ENCODE measurements around the gene PKIB. TPM values are rescaled to one million over a fixed set of nuclear protein-coding genes. Genes with fewer than 3 reads are reported as not detected.

The PKIB gene
- total RNA-seq, 2 donors from 2014 or later, result 46.0 to 56.1 TPM

GRCh38 chr6:122622479-122622878 lies 12.3 kb downstream of the PKIB start:
- no peak overlapping the region for H3K27ac ChIP-seq (ENCODE audit: low read depth, low read length)
- peaks cover 4% of the 10 kb centered on the region for H3K36me3 Mint-ChIP-seq (ENCODE audit: low read depth)
- 91 to 94% methylated on average over 3 to 4 of the region's 4 CpGs for WGBS, 2 experiments (ENCODE audit: insufficient coverage in 1 of 2, insufficient read length in 1 of 2)
- no peaks in the 10 kb centered on the region for H3K27me3 Mint-ChIP-seq (ENCODE audit: insufficient read depth)
- H3K27ac Mint-ChIP-seq, result no peak overlapping the region
- H3K9me3 ChIP-seq (ENCODE audit: control insufficient read depth, low read length), result no peaks in the 10 kb centered on the region
- H3K36me3 ChIP-seq (ENCODE audit: control insufficient read depth, insufficient read depth, low read length), result no peaks in the 10 kb centered on the region
- H3K4me1 Mint-ChIP-seq, result peaks cover 56% of the 10 kb centered on the region
- H3K27me3 ChIP-seq (ENCODE audit: control insufficient read depth, insufficient read depth, low read length, poor library complexity, severe bottlenecking), result no peaks in the 10 kb centered on the region
- no peak for TF ChIP-seq CTCF (conservative IDR thresholded peaks at IDR 0.05)
- H3K4me3 Mint-ChIP-seq, result no peak overlapping the region
- H3K4me1 ChIP-seq (ENCODE audit: control insufficient read depth, insufficient read depth, low read length), result peaks cover 20% of the 10 kb centered on the region
- no peak overlapping the region for H3K4me3 ChIP-seq (ENCODE audit: low read length)
- no peak for DNase-seq
- H3K9ac ChIP-seq (ENCODE audit: extremely low read depth, low read length, poor library complexity, severe bottlenecking), result no peak overlapping the region
- H3K9me3 Mint-ChIP-seq, result no peaks in the 10 kb centered on the region

DNA sequence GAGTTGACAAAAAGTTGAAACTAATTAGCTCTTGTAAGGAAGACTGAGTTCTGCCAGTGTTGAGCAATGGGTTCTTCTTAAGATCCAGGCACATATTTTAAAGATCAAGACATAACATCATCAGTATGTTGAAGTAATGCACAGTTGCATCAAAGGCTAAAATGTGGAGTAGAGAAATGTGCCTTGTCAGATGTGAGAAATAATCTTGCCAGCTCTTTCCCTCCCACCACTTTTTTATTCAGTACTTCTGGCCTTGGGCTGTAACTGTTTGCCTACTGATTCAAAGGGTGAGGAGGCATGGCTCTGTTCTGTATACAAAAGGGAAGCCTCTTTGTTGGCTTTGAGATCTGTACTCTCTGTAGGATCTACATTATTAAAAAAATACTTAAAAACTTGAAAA lies 13.1 kb downstream of the PKIB start:
- H3K36me3 ChIP-seq (ENCODE audit: control insufficient read depth, insufficient read depth, low read length), result no peaks in the 10 kb centered on the region
- H3K27me3 ChIP-seq (ENCODE audit: control insufficient read depth, insufficient read depth, low read length, poor library complexity, severe bottlenecking), result no peaks in the 10 kb centered on the region
- H3K9me3 ChIP-seq (ENCODE audit: control insufficient read depth, low read length), result no peaks in the 10 kb centered on the region
- peaks cover 56% of the 10 kb centered on the region for H3K4me1 Mint-ChIP-seq
- no peak overlapping the region for H3K27ac ChIP-seq (ENCODE audit: low read depth, low read length)
- no peak overlapping the region for H3K4me3 Mint-ChIP-seq
- H3K9ac ChIP-seq (ENCODE audit: extremely low read depth, low read length, poor library complexity, severe bottlenecking), result no peak overlapping the region
- H3K27me3 Mint-ChIP-seq (ENCODE audit: insufficient read depth), result no peaks in the 10 kb centered on the region
- H3K36me3 Mint-ChIP-seq (ENCODE audit: low read depth), result peaks cover 4% of the 10 kb centered on the region
- peaks cover 20% of the 10 kb centered on the region for H3K4me1 ChIP-seq (ENCODE audit: control insufficient read depth, insufficient read depth, low read length)
- H3K9me3 Mint-ChIP-seq, result no peaks in the 10 kb centered on the region
- H3K27ac Mint-ChIP-seq, result no peak overlapping the region
- no peak for DNase-seq
- no peak for TF ChIP-seq CTCF (conservative IDR thresholded peaks at IDR 0.05)
- no peak overlapping the region for H3K4me3 ChIP-seq (ENCODE audit: low read length)

DNA sequence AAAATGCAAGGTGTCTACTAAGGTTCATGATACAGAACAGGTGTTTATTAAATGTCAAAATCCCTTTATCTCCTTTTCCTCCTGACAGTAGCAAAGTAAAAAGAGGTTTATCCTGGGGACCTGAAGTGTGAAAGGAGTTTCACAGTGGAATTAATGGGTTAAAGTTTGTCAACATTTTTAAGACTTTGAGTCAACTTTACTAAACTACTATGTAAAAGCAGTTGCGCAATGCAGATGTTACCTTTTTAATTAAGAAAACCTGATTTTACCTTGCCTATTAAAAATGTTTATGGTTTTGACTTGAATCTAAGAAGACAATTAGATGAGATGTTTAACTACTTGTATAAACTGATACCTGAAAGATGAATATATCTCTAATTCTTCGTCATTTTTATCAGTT lies 14.6 kb downstream of the PKIB start:
- Histone ChIP-seq H3K27me3 (ENCODE audit: control insufficient read depth, insufficient read depth, low read length, poor library complexity, severe bottlenecking) (no peaks in the 10 kb centered on the region), H3K4me1 (ENCODE audit: control insufficient read depth, insufficient read depth, low read length) (peaks cover 23% of the 10 kb centered on the region), H3K36me3 (ENCODE audit: control insufficient read depth, insufficient read depth, low read length) (no peaks in the 10 kb centered on the region), H3K9ac (ENCODE audit: extremely low read depth, low read length, poor library complexity, severe bottlenecking) (no peak overlapping the region), H3K27ac (ENCODE audit: low read depth, low read length) (no peak overlapping the region), H3K9me3 (ENCODE audit: control insufficient read depth, low read length) (no peaks in the 10 kb centered on the region), H3K4me3 (ENCODE audit: low read length) (no peak overlapping the region)
- DNase-seq, result no peak
- no peak for TF ChIP-seq CTCF (conservative IDR thresholded peaks at IDR 0.05)
- peaks cover 4% of the 10 kb centered on the region for H3K36me3 Mint-ChIP-seq (ENCODE audit: low read depth)
- WGBS, 2 experiments (ENCODE audit: insufficient coverage in 1 of 2, insufficient read length in 1 of 2), result 71% methylated on average over 1 of the region's 2 CpGs; no CpG with 5 or more reads in 1 of the 2 experiments
- peaks cover 58% of the 10 kb centered on the region for H3K4me1 Mint-ChIP-seq
- no peak overlapping the region for H3K4me3 Mint-ChIP-seq
- H3K9me3 Mint-ChIP-seq, result no peaks in the 10 kb centered on the region
- H3K27ac Mint-ChIP-seq, result no peak overlapping the region
- H3K27me3 Mint-ChIP-seq (ENCODE audit: insufficient read depth), result no peaks in the 10 kb centered on the region
